ENCODE measurements around the gene AGO4. TPM values are rescaled to one million over a fixed set of nuclear protein-coding genes. Genes with fewer than 3 reads are reported as not detected.
"Not testable (repeated sequence)": the region's sequence is repeated elsewhere in the genome, so short reads cannot be mapped to it uniquely, and the experiment has no call there.

AGO4 gene
- total RNA-seq, 4 donors from 2014 or later = 8.3 to 44.2 (median 18.6) TPM

DNA sequence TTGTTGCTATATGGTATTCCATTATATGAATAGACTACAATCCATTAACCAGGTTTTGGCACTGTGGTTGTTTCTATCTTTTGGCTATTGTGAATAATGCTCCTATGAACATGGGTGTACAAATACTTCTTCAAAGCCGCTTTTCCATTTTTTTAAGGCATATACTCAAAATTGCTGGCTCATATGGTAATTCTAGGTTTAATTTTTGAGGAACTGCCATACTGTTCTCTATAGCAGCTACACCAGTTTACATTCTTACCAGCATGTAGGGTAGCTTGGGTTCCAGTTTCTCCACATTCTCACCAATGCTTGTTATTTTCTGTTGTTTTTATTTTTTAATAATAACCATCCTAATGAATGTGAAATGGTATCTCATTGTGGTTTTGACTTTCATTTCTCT, 55.3 kb downstream of the AGO4 start:
- Histone ChIP-seq H3K27me3 (no peaks in the 10 kb centered on the region), H3K4me3 (no peak overlapping the region), H3K27ac (no peak overlapping the region), H3K36me3 (no peaks in the 10 kb centered on the region), H3K9me3 (no peaks in the 10 kb centered on the region), H3K4me1 (no peaks in the 10 kb centered on the region)
- no peak for DNase-seq
- TF ChIP-seq POLR2A (IDR thresholded peaks at IDR 0.05) = no peak
- TF ChIP-seq, protein P1, sequence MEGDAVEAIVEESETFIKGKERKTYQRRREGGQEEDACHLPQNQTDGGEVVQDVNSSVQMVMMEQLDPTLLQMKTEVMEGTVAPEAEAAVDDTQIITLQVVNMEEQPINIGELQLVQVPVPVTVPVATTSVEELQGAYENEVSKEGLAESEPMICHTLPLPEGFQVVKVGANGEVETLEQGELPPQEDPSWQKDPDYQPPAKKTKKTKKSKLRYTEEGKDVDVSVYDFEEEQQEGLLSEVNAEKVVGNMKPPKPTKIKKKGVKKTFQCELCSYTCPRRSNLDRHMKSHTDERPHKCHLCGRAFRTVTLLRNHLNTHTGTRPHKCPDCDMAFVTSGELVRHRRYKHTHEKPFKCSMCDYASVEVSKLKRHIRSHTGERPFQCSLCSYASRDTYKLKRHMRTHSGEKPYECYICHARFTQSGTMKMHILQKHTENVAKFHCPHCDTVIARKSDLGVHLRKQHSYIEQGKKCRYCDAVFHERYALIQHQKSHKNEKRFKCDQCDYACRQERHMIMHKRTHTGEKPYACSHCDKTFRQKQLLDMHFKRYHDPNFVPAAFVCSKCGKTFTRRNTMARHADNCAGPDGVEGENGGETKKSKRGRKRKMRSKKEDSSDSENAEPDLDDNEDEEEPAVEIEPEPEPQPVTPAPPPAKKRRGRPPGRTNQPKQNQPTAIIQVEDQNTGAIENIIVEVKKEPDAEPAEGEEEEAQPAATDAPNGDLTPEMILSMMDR (IDR thresholded peaks at IDR 0.05) = no peak

DNA sequence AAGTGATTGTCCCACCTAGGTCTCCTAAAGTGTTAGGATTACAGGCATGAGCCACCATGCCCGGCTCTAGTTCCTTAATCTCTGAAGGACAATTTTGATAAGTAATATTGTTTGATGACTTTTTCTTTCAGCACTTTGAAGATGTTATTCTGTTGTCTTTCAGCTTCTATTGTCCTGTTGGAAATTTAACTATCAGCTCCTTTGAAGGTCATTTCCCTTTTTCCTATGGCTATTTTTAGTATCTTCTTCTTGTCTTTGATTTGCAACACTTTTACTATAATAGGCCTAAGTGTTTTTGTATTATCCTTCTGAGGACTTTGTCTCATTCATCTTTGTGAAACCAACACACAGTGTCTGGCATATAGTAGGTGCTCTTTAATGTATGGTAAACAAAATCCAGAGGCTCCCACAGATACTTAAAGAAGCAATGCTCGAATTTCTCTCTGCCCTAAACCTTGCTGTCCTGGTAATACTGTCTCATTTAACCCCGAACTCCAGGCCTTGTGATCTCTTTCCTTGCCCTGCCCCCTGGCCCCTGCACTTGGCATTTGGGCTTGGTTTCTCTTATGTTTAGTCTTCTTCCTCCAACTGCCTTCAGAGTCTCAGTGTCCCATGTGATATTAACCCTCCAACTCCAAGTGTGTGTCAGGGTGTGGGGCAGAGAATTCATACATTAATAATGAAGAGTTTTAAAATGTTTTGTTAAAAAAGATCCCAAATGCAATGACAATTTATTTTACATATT, 56.2 kb downstream of the AGO4 start:
- H3K9me3 ChIP-seq = no peaks in the 10 kb centered on the region
- DNase-seq = no peak
- H3K36me3 ChIP-seq = no peaks in the 10 kb centered on the region
- H3K27me3 ChIP-seq = no peaks in the 10 kb centered on the region
- no peak for TF ChIP-seq POLR2A (IDR thresholded peaks at IDR 0.05)
- TF ChIP-seq, protein P1 (IDR thresholded peaks at IDR 0.05) = no peak
- no peak overlapping the region for H3K27ac ChIP-seq
- no peaks in the 10 kb centered on the region for H3K4me1 ChIP-seq
- no peak overlapping the region for H3K4me3 ChIP-seq

DNA sequence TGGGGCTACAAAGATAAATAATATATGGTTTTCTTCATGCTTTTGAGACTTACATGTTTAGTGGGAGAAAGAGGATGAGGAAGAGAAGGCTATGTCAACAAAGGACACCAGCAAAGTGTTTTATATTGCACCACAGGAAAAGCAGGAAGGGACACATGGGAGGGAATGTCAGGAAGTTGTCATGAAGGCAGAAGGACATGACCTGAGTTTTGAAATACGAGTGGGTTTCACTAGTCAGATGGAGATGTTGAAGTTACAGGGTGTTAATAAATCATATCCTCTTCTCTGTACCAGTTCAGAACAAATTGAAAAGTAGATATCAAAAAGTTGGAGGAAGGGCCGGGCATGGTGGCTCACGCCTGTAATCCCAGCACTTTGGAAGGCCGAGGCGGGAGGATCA, 57.0 kb downstream of the AGO4 start:
- H3K9me3 ChIP-seq = no peaks in the 10 kb centered on the region
- H3K27ac ChIP-seq = no peak overlapping the region
- no peaks in the 10 kb centered on the region for H3K27me3 ChIP-seq
- TF ChIP-seq POLR2A (IDR thresholded peaks at IDR 0.05) = no peak
- TF ChIP-seq, protein P1 (IDR thresholded peaks at IDR 0.05) = no peak
- no peaks in the 10 kb centered on the region for H3K4me1 ChIP-seq
- no peaks in the 10 kb centered on the region for H3K36me3 ChIP-seq
- DNase-seq = no peak
- H3K4me3 ChIP-seq = no peak overlapping the region

DNA sequence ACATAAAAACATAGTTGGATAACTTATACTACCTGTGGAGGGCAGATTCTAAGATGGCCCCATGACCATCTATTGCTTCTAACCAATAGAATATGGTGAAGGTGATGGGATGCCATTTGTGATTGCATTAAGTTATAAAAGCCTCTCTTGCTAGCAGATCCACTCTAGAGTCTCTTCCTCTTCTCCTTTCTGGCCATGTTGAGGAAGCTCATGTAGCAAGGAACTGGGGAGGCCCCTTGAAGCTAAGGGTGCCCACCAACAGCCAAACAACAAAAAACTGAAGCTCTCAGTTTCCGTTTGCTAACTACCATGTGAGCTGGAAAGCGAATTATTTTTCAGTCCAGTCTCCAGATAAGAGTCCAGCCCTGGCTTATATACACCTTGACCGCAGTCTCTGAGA, 59.2 kb downstream of the AGO4 start:
- TF ChIP-seq, protein P1 (IDR thresholded peaks at IDR 0.05) = no peak
- TF ChIP-seq POLR2A (IDR thresholded peaks at IDR 0.05) = no peak
- Histone ChIP-seq H3K4me1 (no peaks in the 10 kb centered on the region), H3K4me3 (no peak overlapping the region)

DNA sequence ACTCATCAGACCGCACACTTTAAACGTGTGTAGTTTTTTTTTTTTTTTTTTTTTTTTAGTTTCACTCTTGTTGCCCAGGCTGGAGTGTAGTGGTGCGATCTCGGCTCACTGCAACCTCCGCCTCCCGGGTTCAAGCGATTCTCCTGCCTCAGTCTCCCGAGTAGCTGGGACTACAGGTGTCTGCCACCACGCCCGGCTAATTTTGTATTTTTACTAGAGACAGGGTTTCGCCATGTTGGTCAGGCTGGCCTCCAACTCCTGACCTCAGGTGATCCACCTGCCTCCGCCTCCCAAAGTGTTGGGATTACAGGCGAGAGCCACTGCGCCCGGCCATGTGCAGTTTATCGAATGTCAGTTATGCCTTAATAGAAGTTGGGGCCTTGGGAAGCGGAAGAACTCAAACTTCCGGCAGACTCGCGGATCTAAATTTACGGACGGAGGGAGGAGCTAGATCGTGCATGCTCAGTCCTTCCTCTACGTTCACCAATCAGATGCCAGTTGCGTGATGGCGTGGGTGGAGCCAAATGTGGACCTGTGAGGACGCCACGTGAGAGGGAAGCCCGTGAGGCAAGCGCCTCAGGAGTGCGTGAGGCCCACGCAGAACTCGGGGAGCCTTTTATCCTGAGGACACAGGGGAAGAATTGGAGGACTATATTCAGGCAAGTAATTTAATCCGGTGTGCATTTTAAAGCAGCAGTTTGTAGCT, 61.6 kb downstream of the AGO4 start:
- H3K27ac ChIP-seq, H3K4me1 ChIP-seq, H3K27me3 ChIP-seq, DNase-seq, H3K36me3 ChIP-seq, H3K4me3 ChIP-seq, H3K9me3 ChIP-seq: not testable (repeated sequence)

More for the DNA sequence above, 59.2 kb downstream of the AGO4 start:
- no peaks in the 10 kb centered on the region for H3K36me3 ChIP-seq
- H3K27me3 ChIP-seq = no peaks in the 10 kb centered on the region
- H3K27ac ChIP-seq = no peak overlapping the region
- DNase-seq = no peak
- H3K9me3 ChIP-seq = no peaks in the 10 kb centered on the region

DNA sequence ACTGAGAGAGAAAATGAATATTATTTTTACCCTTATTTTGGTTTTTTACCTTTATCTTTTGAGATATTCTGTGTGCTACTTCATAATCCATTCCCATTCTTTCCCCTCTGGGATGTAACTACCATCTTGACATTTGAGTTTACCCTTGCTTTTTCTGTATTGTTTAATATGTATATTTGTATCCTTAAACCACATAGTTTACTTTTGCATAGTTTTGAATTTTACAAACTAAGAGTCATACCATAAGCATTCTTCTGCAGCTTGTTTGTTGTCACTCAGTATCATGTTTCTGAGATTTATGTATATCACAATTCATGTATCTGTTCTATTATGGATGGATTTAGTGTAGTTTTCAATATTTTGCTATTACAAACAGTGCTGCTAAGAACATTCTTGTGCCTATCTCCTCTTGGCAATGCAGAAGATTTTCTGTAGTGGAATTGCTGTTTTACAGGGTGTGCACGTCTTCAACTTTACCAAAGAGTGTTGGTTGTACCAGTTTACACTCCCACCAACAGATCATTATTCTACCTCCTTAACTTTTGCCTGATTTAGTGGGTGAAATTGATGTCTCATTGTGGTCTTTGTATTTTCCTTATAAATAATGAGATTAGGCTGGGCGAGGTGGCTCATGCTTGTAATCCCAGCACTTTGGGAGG, 63.0 kb downstream of the AGO4 start:
- Histone ChIP-seq H3K4me1 (no peaks in the 10 kb centered on the region), H3K4me3 (no peak overlapping the region), H3K9me3 (no peaks in the 10 kb centered on the region), H3K27ac (no peak overlapping the region), H3K36me3 (no peaks in the 10 kb centered on the region), H3K27me3 (no peaks in the 10 kb centered on the region)
- TF ChIP-seq, protein P1 (IDR thresholded peaks at IDR 0.05) = no peak
- no peak for TF ChIP-seq POLR2A (IDR thresholded peaks at IDR 0.05)
- DNase-seq = no peak

Measured in Peyer's patch (tissue), 4 donors.